Measurements from ENCODE around the gene SORD. TPM values are rescaled to one million over a fixed set of nuclear protein-coding genes. Genes with fewer than 3 reads are reported as not detected.
"Not testable (repeated sequence)": the region's sequence is repeated elsewhere in the genome, so short reads cannot be mapped to it uniquely, and the experiment has no call there.

Gene SORD
- total RNA-seq, 1 donor = 4.6 TPM

GRCh38 chr15:45093622-45094357 is 70.8 kb downstream of the SORD start:
- H3K9me3 ChIP-seq (ENCODE audit: low read depth, low read length) = no peaks in the 10 kb centered on the region
- no peak overlapping the region for H3K4me3 ChIP-seq (ENCODE audit: low read length)
- no peaks in the 10 kb centered on the region for H3K4me1 ChIP-seq (ENCODE audit: insufficient read depth, low read length)
- H3K27me3 ChIP-seq (ENCODE audit: insufficient read depth, low read length) = no peaks in the 10 kb centered on the region

- Histone ChIP-seq H3K9me3 (ENCODE audit: low read depth, low read length) (no peaks in the 10 kb centered on the region), H3K4me1 (ENCODE audit: insufficient read depth, low read length) (no peaks in the 10 kb centered on the region), H3K4me3 (ENCODE audit: low read length) (no peak overlapping the region), H3K27me3 (ENCODE audit: insufficient read depth, low read length) (no peaks in the 10 kb centered on the region)
Measured at GRCh38 chr15:45094358-45094730, 71.3 kb downstream of the SORD start.

GRCh38 chr15:45095661-45096060 is 72.7 kb downstream of the SORD start:
- no peaks in the 10 kb centered on the region for H3K27me3 ChIP-seq (ENCODE audit: insufficient read depth, low read length)
- no peaks in the 10 kb centered on the region for H3K9me3 ChIP-seq (ENCODE audit: low read depth, low read length)

GRCh38 chr15:45097466-45097865 is 74.5 kb downstream of the SORD start:
- Histone ChIP-seq H3K27me3 (ENCODE audit: insufficient read depth, low read length) (no peaks in the 10 kb centered on the region), H3K4me3 (ENCODE audit: low read length) (no peak overlapping the region), H3K9me3 (ENCODE audit: low read depth, low read length) (no peaks in the 10 kb centered on the region), H3K4me1 (ENCODE audit: insufficient read depth, low read length) (no peaks in the 10 kb centered on the region)

More at GRCh38 chr15:45095661-45096060, 72.7 kb downstream of the SORD start:
- Histone ChIP-seq H3K4me1 (ENCODE audit: insufficient read depth, low read length) (no peaks in the 10 kb centered on the region), H3K4me3 (ENCODE audit: low read length) (no peak overlapping the region)

GRCh38 chr15:45099549-45100165 is 76.7 kb downstream of the SORD start:
- no peaks in the 10 kb centered on the region for H3K27me3 ChIP-seq (ENCODE audit: insufficient read depth, low read length)
- no peaks in the 10 kb centered on the region for H3K9me3 ChIP-seq (ENCODE audit: low read depth, low read length)
- no peak overlapping the region for H3K4me3 ChIP-seq (ENCODE audit: low read length)
- no peaks in the 10 kb centered on the region for H3K4me1 ChIP-seq (ENCODE audit: insufficient read depth, low read length)

- no peaks in the 10 kb centered on the region for H3K4me1 ChIP-seq (ENCODE audit: insufficient read depth, low read length)
- H3K27me3 ChIP-seq (ENCODE audit: insufficient read depth, low read length) = no peaks in the 10 kb centered on the region
- no peaks in the 10 kb centered on the region for H3K9me3 ChIP-seq (ENCODE audit: low read depth, low read length)
- H3K4me3 ChIP-seq (ENCODE audit: low read length) = no peak overlapping the region
Measured at GRCh38 chr15:45100884-45101625, 78.1 kb downstream of the SORD start.

- no peaks in the 10 kb centered on the region for H3K27me3 ChIP-seq (ENCODE audit: insufficient read depth, low read length)
- H3K4me3 ChIP-seq (ENCODE audit: low read length) = no peak overlapping the region
- no peaks in the 10 kb centered on the region for H3K9me3 ChIP-seq (ENCODE audit: low read depth, low read length)
- no peaks in the 10 kb centered on the region for H3K4me1 ChIP-seq (ENCODE audit: insufficient read depth, low read length)
Measured at GRCh38 chr15:45101749-45102148, 78.8 kb downstream of the SORD start.

- no peaks in the 10 kb centered on the region for H3K4me1 ChIP-seq (ENCODE audit: insufficient read depth, low read length)
- H3K4me3 ChIP-seq (ENCODE audit: low read length) = no peak overlapping the region
- H3K9me3 ChIP-seq (ENCODE audit: low read depth, low read length) = no peaks in the 10 kb centered on the region
- no peaks in the 10 kb centered on the region for H3K27me3 ChIP-seq (ENCODE audit: insufficient read depth, low read length)
Measured at GRCh38 chr15:45102226-45102625, 79.2 kb downstream of the SORD start.

- not testable (repeated sequence) for H3K9me3 ChIP-seq (ENCODE audit: low read depth, low read length); H3K27me3 ChIP-seq (ENCODE audit: insufficient read depth, low read length); H3K4me3 ChIP-seq (ENCODE audit: low read length); H3K4me1 ChIP-seq (ENCODE audit: insufficient read depth, low read length)
Measured at GRCh38 chr15:45104170-45104569, 81.2 kb downstream of the SORD start.

GRCh38 chr15:45105586-45105985 is 82.6 kb downstream of the SORD start:
- Histone ChIP-seq H3K4me1 (ENCODE audit: insufficient read depth, low read length) (no peaks in the 10 kb centered on the region), H3K9me3 (ENCODE audit: low read depth, low read length) (no peaks in the 10 kb centered on the region), H3K27me3 (ENCODE audit: insufficient read depth, low read length) (peaks cover 18% of the 10 kb centered on the region)

GRCh38 chr15:45106002-45106790 is 83.2 kb downstream of the SORD start:
- no peaks in the 10 kb centered on the region for H3K4me1 ChIP-seq (ENCODE audit: insufficient read depth, low read length)
- no peaks in the 10 kb centered on the region for H3K9me3 ChIP-seq (ENCODE audit: low read depth, low read length)
- H3K4me3 ChIP-seq (ENCODE audit: low read length) = no peak overlapping the region
- H3K27me3 ChIP-seq (ENCODE audit: insufficient read depth, low read length) = peaks cover 19% of the 10 kb centered on the region

More at GRCh38 chr15:45105586-45105985, 82.6 kb downstream of the SORD start:
- H3K4me3 ChIP-seq (ENCODE audit: low read length) = no peak overlapping the region

GRCh38 chr15:45107941-45108630 is 85.1 kb downstream of the SORD start:
- Histone ChIP-seq H3K4me3 (ENCODE audit: low read length) (no peak overlapping the region), H3K27me3 (ENCODE audit: insufficient read depth, low read length) (peaks cover 34% of the 10 kb centered on the region), H3K9me3 (ENCODE audit: low read depth, low read length) (no peaks in the 10 kb centered on the region), H3K4me1 (ENCODE audit: insufficient read depth, low read length) (peaks cover 15% of the 10 kb centered on the region)

- Histone ChIP-seq H3K9me3 (ENCODE audit: low read depth, low read length) (no peaks in the 10 kb centered on the region), H3K27me3 (ENCODE audit: insufficient read depth, low read length) (peaks cover 57% of the 10 kb centered on the region), H3K4me3 (ENCODE audit: low read length) (no peak overlapping the region), H3K4me1 (ENCODE audit: insufficient read depth, low read length) (peaks cover 31% of the 10 kb centered on the region)
Measured at GRCh38 chr15:45110256-45110820, 87.3 kb downstream of the SORD start.

Measured in mononuclear cell (primary cell).